ENCODE measurements around the gene MPO. TPM values are rescaled to one million over a fixed set of nuclear protein-coding genes. Genes with fewer than 3 reads are reported as not detected.

MPO gene
- total RNA-seq, 1 experiment from 2014 or later, result not detected

DNA sequence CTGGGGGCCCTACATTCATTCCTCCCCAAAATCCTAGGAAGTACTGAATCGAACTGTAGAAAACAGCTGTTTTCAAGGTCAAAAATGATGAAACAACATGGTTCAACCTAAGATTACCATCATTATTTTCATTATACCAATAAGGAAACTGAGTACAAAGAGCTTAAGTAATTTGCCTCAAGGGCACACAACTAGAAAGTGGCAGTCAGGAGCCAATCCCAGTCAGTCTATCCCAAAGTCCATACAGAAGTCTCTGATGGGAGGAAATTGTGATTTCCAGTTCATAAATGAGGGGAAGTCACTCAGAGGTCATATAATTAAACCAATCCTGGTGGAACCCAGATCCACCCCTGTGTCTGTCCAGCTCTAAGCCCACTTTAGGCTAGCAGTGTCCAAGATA, 34.0 kb downstream of the MPO start:
- no CpG with 5 or more reads among the region's 1 CpG for WGBS (ENCODE audit: extremely low coverage, insufficient read length, low lambda C conversion rate)

More for the DNA sequence above, 34.0 kb downstream of the MPO start:
- H3K36me3 Mint-ChIP-seq (ENCODE audit: insufficient read depth in 1 of 3, low read depth in 3 of 3), result peaks cover 0 to 6% (median 6%) of the 10 kb centered on the region in 3 experiments; a peak in 4 of 7 replicates
- H3K27ac ChIP-seq (ENCODE audit: insufficient read length, low read depth, low read length), result no peak overlapping the region
- H3K9me3 ChIP-seq (ENCODE audit: control insufficient read depth, low read depth, low read length), result peaks cover 8% of the 10 kb centered on the region
- H3K18ac ChIP-seq (ENCODE audit: insufficient read length, low read depth, low read length), result no peak overlapping the region
- no peak overlapping the region for H2BK20ac ChIP-seq (ENCODE audit: low read depth, low read length, poor library complexity, severe bottlenecking)
- no peak overlapping the region for H2BK12ac ChIP-seq (ENCODE audit: insufficient read length, low read depth, low read length)
- H3T11ph ChIP-seq (ENCODE audit: low read length), result no peak overlapping the region
- peaks cover 9% of the 10 kb centered on the region in 2 experiments for H3K9me3 Mint-ChIP-seq
- H4K91ac ChIP-seq (ENCODE audit: insufficient read length, low read depth, low read length), result no peak overlapping the region
- no peak overlapping the region for H2BK5ac ChIP-seq (ENCODE audit: insufficient read length, low read length)
- H3K4me2 ChIP-seq (ENCODE audit: insufficient read depth, insufficient read length, low read length), result no peak overlapping the region
- H3K23me2 ChIP-seq (ENCODE audit: insufficient read length, low read depth, low read length, poor library complexity, severe bottlenecking), result peaks cover 8% of the 10 kb centered on the region
- H4K5ac ChIP-seq (ENCODE audit: insufficient read length, low read depth, low read length), result no peak overlapping the region
- H2AK5ac ChIP-seq (ENCODE audit: insufficient read length, low read length), result no peak overlapping the region
- no peak overlapping the region for H3K4ac ChIP-seq (ENCODE audit: low read depth, low read length)
- no peak overlapping the region for H3K14ac ChIP-seq (ENCODE audit: insufficient read depth, low read length)
- no peak overlapping the region for H3K56ac ChIP-seq (ENCODE audit: insufficient read length, low read depth, low read length)
- no peak overlapping the region for H3K4me3 Mint-ChIP-seq
- no peak overlapping the region for H3K27ac Mint-ChIP-seq
- H3K27me3 Mint-ChIP-seq (ENCODE audit: low read depth), result peaks cover 96% of the 10 kb centered on the region
- H2BK120ac ChIP-seq (ENCODE audit: low read depth, low read length, poor library complexity, severe bottlenecking), result no peak overlapping the region
- H4K20me1 ChIP-seq (ENCODE audit: control insufficient read depth, insufficient read depth, insufficient read length), result no peaks in the 10 kb centered on the region
- no peak overlapping the region for H4K8ac ChIP-seq (replicated peaks; ENCODE audit: insufficient read length, low read depth, low read length)
- peaks cover 31% of the 10 kb centered on the region for H3K27me3 ChIP-seq (ENCODE audit: insufficient read depth, low read length)
- no peaks in the 10 kb centered on the region for H3K79me1 ChIP-seq (ENCODE audit: insufficient read depth, low read depth, low read length, poor library complexity, severe bottlenecking)
- peaks cover 11 to 16% of the 10 kb centered on the region in 2 experiments for H3K4me1 Mint-ChIP-seq
- H3K79me2 ChIP-seq (ENCODE audit: insufficient read depth, low read length), result no peaks in the 10 kb centered on the region
- DNase-seq, result no peak
- no peak overlapping the region for H3K9ac ChIP-seq (ENCODE audit: extremely low read depth, insufficient read length, low read length)
- no peak overlapping the region for H3K23ac ChIP-seq (ENCODE audit: insufficient read length, low read depth, low read length)
- no peak overlapping the region for H2BK15ac ChIP-seq (ENCODE audit: low read depth, low read length)
- TF ChIP-seq, protein P1, sequence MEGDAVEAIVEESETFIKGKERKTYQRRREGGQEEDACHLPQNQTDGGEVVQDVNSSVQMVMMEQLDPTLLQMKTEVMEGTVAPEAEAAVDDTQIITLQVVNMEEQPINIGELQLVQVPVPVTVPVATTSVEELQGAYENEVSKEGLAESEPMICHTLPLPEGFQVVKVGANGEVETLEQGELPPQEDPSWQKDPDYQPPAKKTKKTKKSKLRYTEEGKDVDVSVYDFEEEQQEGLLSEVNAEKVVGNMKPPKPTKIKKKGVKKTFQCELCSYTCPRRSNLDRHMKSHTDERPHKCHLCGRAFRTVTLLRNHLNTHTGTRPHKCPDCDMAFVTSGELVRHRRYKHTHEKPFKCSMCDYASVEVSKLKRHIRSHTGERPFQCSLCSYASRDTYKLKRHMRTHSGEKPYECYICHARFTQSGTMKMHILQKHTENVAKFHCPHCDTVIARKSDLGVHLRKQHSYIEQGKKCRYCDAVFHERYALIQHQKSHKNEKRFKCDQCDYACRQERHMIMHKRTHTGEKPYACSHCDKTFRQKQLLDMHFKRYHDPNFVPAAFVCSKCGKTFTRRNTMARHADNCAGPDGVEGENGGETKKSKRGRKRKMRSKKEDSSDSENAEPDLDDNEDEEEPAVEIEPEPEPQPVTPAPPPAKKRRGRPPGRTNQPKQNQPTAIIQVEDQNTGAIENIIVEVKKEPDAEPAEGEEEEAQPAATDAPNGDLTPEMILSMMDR (conservative IDR thresholded peaks at IDR 0.05), result no peak
- no peak overlapping the region for H2AFZ ChIP-seq (ENCODE audit: low read length)
- H3K4me1 ChIP-seq (ENCODE audit: insufficient read depth, low read length), result no peaks in the 10 kb centered on the region; the same call in 1 of the 2 replicates
